ENCODE results near the gene PDE11A.
"Not testable (repeated sequence)": the region's sequence is repeated elsewhere in the genome, so short reads cannot be mapped to it uniquely, and the experiment has no call there.

Gene PDE11A

GRCh38 chr2:178106053-178106452 is 33.5 kb upstream of the PDE11A start:
- no peak for FAIRE-seq
- no peak for TF ChIP-seq TAF1 (IDR thresholded peaks at IDR 0.05; ENCODE audit: borderline replicate concordance, low read depth, low read length)
- TF ChIP-seq POLR2A (IDR thresholded peaks at IDR 0.05; ENCODE audit: low read depth, low read length) = no peak
- TF ChIP-seq POLR2AphosphoS5 (IDR thresholded peaks at IDR 0.05; ENCODE audit: low read depth, low read length) = no peak

GRCh38 chr2:178105566-178105965 is 33.0 kb upstream of the PDE11A start:
- FAIRE-seq (no peak), DNase-seq (ENCODE audit: insufficient read length) (no peak)
- no peak for TF ChIP-seq POLR2A (IDR thresholded peaks at IDR 0.05; ENCODE audit: low read depth, low read length)
- TF ChIP-seq TAF1 (IDR thresholded peaks at IDR 0.05; ENCODE audit: borderline replicate concordance, low read depth, low read length) = no peak
- TF ChIP-seq POLR2AphosphoS5 (IDR thresholded peaks at IDR 0.05; ENCODE audit: low read depth, low read length) = no peak

More at GRCh38 chr2:178106053-178106452, 33.5 kb upstream of the PDE11A start:
- no peak for DNase-seq (ENCODE audit: insufficient read length)

DNA sequence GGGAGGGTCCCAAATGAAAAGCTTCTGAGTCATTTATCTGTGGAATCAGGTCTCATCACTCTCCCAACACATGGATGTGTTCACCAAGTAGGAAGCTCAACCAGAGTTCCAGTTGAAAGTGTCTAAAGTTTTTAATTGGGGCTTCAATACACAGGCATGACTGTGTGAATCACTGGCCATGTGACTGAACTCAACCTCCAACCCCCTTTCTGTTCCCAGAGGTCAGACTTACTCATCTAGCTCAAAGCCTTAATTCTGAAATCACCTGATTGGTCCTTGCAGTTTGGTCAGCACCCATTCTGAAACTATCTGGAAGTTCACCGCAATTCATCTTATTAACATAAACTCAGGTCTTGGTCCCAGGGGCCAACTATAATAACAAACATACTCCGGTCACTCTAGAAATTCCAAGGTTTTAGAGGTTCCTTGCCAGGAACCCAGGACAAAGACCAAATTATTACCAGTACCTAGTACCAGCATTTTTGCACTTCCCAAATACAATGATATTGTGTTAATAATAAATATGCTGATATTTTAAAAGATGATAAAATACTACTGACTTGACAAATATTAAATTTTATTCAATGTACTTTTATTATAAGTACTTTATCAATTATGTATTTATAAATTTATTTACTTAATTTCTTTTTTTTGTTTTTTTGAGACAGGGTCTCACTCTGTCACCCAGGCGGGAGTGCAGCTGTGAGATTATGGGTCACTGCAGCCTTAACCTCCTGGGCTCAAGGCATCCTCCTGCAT is 28.9 kb upstream of the PDE11A start:
- TF ChIP-seq TAF1 (IDR thresholded peaks at IDR 0.05; ENCODE audit: borderline replicate concordance, low read depth, low read length) (no peak), POLR2A (IDR thresholded peaks at IDR 0.05; ENCODE audit: low read depth, low read length) (no peak), POLR2AphosphoS5 (IDR thresholded peaks at IDR 0.05; ENCODE audit: low read depth, low read length) (no peak)
- DNase-seq (ENCODE audit: insufficient read length) = no peak
- FAIRE-seq = no peak

- no peak for FAIRE-seq
These were observed 20.9 kb upstream of the PDE11A start for GRCh38 chr2:178093471-178093870.

DNA sequence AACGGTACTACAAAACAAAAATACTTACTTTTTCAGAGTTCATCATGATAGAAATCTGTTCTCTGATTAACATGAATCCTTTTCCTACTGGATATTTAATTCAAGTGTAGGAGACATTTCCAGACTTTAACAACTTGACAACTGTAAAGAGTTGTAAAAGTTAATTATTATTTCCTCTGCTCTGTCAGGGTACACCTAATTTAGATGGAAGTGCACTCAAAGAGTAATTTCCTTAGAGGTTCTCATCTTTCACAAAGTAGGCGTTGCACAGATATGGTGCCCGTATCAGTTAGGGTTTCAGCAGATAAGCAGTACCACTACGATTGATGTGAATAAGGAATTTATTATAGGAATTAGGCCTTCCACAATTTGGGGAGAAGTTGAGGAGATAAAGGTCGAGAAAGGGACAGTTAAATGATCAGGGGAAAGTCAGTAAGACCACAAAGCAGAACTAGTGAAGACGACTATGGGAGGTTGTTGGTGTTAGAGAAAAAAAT is 16.2 kb upstream of the PDE11A start:
- TF ChIP-seq POLR2A (IDR thresholded peaks at IDR 0.05; ENCODE audit: low read depth, low read length) = no peak
- TF ChIP-seq POLR2AphosphoS5 (IDR thresholded peaks at IDR 0.05; ENCODE audit: low read depth, low read length) = no peak
- TF ChIP-seq TAF1 (IDR thresholded peaks at IDR 0.05; ENCODE audit: borderline replicate concordance, low read depth, low read length) = no peak
- FAIRE-seq = no peak
- no peak for DNase-seq (ENCODE audit: insufficient read length)

More at GRCh38 chr2:178093471-178093870, 20.9 kb upstream of the PDE11A start:
- no peak for DNase-seq (ENCODE audit: insufficient read length)
- TF ChIP-seq TAF1 (IDR thresholded peaks at IDR 0.05; ENCODE audit: borderline replicate concordance, low read depth, low read length) (no peak), POLR2A (IDR thresholded peaks at IDR 0.05; ENCODE audit: low read depth, low read length) (no peak), POLR2AphosphoS5 (IDR thresholded peaks at IDR 0.05; ENCODE audit: low read depth, low read length) (no peak)

- FAIRE-seq (no peak), DNase-seq (ENCODE audit: insufficient read length) (no peak)
- no peak for TF ChIP-seq POLR2AphosphoS5 (IDR thresholded peaks at IDR 0.05; ENCODE audit: low read depth, low read length)
- no peak for TF ChIP-seq POLR2A (IDR thresholded peaks at IDR 0.05; ENCODE audit: low read depth, low read length)
- no peak for TF ChIP-seq TAF1 (IDR thresholded peaks at IDR 0.05; ENCODE audit: borderline replicate concordance, low read depth, low read length)
These were observed 11.7 kb upstream of the PDE11A start for GRCh38 chr2:178084273-178084672.

DNA sequence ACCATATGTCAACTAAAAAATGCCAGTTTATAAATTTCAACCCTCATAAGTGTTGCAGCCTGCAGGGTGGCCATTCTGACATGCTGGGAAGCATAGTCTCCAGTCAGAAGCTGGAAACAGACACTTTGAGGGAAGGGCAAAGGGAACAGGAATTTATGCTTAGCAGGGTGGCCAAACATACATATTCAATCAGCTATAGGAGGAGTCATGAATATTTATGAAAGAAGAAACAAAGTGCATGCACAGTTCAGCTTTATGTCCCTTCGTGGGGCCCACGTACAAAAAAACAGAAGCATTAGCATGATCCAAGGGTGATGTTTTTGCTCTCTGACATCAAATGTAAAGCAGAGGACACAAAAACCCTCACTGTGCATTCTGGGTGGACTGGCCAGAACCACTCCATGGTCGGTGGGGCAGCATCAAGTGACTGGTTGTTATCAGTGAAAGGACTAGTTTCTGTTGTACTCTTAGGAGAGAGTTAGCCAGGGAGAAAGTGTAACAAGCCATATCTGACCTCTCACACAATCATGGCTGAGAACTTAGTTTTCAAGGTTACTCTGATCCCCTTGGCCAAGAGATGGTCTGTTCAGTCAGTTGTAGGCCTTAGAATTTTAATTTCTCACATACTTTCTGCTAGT is 9.9 kb upstream of the PDE11A start:
- FAIRE-seq (peak; percentile 38), DNase-seq (ENCODE audit: insufficient read length) (no peak)
- TF ChIP-seq TAF1 (IDR thresholded peaks at IDR 0.05; ENCODE audit: borderline replicate concordance, low read depth, low read length) = no peak
- TF ChIP-seq POLR2A (IDR thresholded peaks at IDR 0.05; ENCODE audit: low read depth, low read length) = no peak
- no peak for TF ChIP-seq POLR2AphosphoS5 (IDR thresholded peaks at IDR 0.05; ENCODE audit: low read depth, low read length)

DNA sequence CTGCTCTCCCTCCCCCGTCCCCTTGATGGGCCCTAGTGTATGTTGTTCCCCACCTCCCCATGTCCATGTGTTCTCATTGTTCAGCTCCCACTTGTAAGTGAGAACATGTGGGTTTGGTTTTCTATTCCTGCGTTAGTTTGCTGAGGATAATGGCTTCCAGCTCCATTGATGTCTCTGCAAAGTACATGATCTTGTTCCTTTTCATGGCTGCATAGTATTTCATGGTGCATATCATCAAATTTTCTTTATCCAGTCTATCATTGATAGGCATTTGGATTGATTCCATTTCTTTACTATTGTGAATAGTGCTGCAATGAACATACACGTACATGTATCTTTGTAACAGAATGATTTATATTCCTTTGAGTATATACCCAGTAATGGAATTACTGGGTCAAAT is 6.7 kb upstream of the PDE11A start:
- not testable (repeated sequence) for DNase-seq (ENCODE audit: insufficient read length); FAIRE-seq

DNA sequence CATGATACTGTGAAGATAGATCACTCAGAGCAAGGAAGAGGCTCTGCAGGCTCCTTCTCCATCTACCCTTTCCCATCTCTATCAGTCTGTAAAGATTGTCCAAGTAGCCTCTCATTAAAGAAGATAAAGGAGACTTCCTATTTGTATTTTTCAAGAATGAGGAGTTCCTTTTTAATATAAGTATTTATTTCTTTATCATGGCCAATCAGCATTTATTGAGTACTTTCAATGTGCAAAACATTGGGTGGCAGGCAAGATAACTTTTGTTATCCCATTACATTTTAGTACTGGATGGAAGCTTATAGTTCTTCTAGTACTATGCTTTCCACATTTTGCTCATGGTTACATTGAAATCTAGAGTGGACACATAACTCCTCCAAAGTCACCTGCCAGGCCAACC is 3.6 kb upstream of the PDE11A start:
- TF ChIP-seq POLR2AphosphoS5 (IDR thresholded peaks at IDR 0.05; ENCODE audit: low read depth, low read length) (no peak), TAF1 (IDR thresholded peaks at IDR 0.05; ENCODE audit: borderline replicate concordance, low read depth, low read length) (no peak), POLR2A (IDR thresholded peaks at IDR 0.05; ENCODE audit: low read depth, low read length) (no peak)
- FAIRE-seq = no peak

GRCh38 chr2:178075006-178075326 is 2.4 kb upstream of the PDE11A start:
- FAIRE-seq (no peak), DNase-seq (ENCODE audit: insufficient read length) (no peak)
- TF ChIP-seq TAF1 (IDR thresholded peaks at IDR 0.05; ENCODE audit: borderline replicate concordance, low read depth, low read length) (no peak), POLR2AphosphoS5 (IDR thresholded peaks at IDR 0.05; ENCODE audit: low read depth, low read length) (no peak), POLR2A (IDR thresholded peaks at IDR 0.05; ENCODE audit: low read depth, low read length) (no peak)

More for the DNA sequence above, 3.6 kb upstream of the PDE11A start:
- no peak for DNase-seq (ENCODE audit: insufficient read length)

GRCh38 chr2:178074123-178075005 is 1.8 kb upstream of the PDE11A start:
- no peak for TF ChIP-seq TAF1 (IDR thresholded peaks at IDR 0.05; ENCODE audit: borderline replicate concordance, low read depth, low read length)
- TF ChIP-seq POLR2AphosphoS5 (IDR thresholded peaks at IDR 0.05; ENCODE audit: low read depth, low read length) = no peak
- TF ChIP-seq POLR2A (IDR thresholded peaks at IDR 0.05; ENCODE audit: low read depth, low read length) = no peak
- DNase-seq (ENCODE audit: insufficient read length) = no peak
- FAIRE-seq = no peak

All from GM12892 (cell line).